Daoy (cell line): ENCODE data around the gene PPP1R14C. TPM values are rescaled to one million over a fixed set of nuclear protein-coding genes. Genes with fewer than 3 reads are reported as not detected.
A peak's percentile ranks its signal among the peaks of the same experiment; 100 is the strongest.

Source experiments
- DNase-seq: peaks from one replicate; pipeline ENCODE4 v3.0.0-alpha.2; 2015; ENCODE audit warnings: low read depth
- total RNA-seq: library from RNA; depleted of rRNA; stranded (reverse); fragments of >200 nt; shearing (Covaris generic); gene quantifications from 2 replicates; pipeline ENCODE4 v1.2.3, GENCODE V29; 2014

Gene PPP1R14C
- total RNA-seq, 1 experiment from 2014 or later, result 12.3 TPM

- no peak for DNase-seq
These were observed 53.2 kb downstream of the PPP1R14C start for GRCh38 chr6:150195996-150196417.

GRCh38 chr6:150196942-150197745 lies 54.3 kb downstream of the PPP1R14C start:
- no peak for DNase-seq

- DNase-seq, result no peak
These were observed 55.7 kb downstream of the PPP1R14C start for GRCh38 chr6:150198532-150198931.

DNA sequence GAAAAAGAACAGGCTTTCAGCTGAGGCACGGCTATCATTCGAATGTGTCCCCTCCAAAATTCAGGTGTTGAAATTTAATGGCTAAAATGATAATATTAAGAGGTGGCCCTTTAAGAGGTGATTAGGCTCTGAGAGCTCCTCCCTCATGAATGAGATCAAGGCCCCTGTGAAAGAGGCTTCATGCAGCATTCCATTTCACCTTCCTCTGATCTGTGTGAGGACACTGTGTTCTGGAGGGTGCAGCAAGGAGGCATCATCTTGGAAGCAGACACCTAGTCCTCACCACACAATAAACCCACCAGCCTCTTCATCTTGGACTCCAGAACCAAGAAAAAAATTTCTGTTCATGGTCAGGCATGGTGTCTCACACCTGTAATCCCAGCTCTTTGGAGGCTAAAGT lies 56.4 kb downstream of the PPP1R14C start:
- DNase-seq, result no peak

- no peak for DNase-seq
These were observed 57.7 kb downstream of the PPP1R14C start for GRCh38 chr6:150200428-150201100.

- no peak for DNase-seq
These were observed 58.4 kb downstream of the PPP1R14C start for GRCh38 chr6:150201285-150201684.

DNA sequence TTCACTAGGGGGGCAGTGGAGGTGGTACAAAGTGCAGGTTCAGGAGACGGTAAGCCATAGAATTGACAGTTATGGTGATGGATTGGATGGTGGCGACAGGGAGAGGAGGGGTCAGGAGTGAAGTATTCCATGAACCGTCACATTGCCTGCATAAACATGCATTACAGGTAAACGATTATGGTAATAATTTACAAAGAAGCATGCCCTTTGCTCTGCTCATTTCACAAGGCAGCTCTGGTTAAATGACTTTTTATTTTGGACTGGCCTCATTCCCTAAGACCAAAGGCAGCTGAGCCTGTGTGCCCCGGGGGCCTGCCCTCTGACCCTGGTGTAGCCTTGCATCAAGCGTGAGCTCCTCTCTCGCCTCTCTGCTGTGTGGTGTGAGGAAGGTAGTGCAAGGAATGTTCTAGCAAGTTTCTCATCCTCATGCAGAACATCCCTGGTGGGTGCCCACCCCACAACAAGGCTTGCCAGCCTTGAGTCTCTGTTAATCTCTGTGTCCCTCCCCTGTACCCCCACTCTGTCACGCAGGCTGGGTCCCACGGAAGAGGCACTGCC lies 59.0 kb downstream of the PPP1R14C start:
- no peak for DNase-seq

DNA sequence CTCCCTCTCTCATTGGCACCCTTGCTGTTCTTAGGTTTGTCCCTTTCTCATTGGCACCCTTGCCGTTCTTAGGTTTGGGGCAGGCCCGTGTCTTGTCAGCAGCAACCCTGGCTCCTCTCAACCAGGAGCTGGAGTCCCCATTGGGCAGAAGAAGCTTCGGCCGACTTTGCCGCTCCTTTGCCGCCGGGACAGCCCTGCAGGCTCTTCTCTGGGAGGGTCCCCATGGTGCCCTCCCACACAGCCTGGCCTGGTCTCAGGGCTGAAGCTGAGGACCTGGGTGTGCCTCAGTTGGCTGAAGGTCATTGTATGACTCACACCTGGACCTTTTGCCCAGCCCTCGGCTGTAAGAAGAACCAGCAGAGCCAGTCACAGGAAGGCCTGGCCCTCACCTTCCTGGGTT lies 59.6 kb downstream of the PPP1R14C start:
- peak; percentile 42 for DNase-seq

GRCh38 chr6:150202934-150203333 lies 60.1 kb downstream of the PPP1R14C start:
- no peak for DNase-seq

- no peak for DNase-seq
These were observed 60.5 kb downstream of the PPP1R14C start for GRCh38 chr6:150203378-150203777.

- DNase-seq, result no peak
These were observed 61.2 kb downstream of the PPP1R14C start for GRCh38 chr6:150203871-150204545.

- no peak for DNase-seq
These were observed 62.0 kb downstream of the PPP1R14C start for GRCh38 chr6:150204705-150205472.

DNA sequence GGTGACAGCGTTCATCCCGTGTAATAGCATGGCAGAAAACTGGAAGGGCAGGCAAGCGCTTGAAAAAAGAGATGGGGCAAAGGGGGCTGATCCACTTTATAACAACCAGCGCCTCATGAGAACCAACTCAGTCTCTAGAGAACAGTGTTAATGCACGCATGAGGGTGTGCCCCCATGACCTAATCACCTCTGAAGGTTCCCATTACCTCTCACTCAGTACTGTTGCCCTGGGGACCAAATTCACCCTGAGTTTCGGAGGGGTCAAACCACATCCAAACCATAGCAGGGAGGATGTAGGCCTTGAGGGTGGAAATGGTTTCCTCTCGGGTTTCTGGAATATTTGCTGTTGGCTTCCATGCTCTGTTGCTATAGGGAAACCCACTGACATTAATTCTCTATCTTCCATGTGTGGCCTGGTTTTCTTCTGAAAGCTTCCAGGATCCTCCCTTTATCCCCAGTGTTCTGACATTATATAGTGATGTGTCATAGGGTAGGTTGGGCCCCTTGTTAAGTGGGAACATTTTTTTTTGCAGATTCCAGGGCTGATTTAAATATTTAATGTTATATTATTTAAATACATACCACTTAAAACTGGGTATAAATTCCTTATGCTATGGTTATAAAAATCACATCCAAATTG lies 65.2 kb downstream of the PPP1R14C start:
- DNase-seq, result peak; percentile 84

DNA sequence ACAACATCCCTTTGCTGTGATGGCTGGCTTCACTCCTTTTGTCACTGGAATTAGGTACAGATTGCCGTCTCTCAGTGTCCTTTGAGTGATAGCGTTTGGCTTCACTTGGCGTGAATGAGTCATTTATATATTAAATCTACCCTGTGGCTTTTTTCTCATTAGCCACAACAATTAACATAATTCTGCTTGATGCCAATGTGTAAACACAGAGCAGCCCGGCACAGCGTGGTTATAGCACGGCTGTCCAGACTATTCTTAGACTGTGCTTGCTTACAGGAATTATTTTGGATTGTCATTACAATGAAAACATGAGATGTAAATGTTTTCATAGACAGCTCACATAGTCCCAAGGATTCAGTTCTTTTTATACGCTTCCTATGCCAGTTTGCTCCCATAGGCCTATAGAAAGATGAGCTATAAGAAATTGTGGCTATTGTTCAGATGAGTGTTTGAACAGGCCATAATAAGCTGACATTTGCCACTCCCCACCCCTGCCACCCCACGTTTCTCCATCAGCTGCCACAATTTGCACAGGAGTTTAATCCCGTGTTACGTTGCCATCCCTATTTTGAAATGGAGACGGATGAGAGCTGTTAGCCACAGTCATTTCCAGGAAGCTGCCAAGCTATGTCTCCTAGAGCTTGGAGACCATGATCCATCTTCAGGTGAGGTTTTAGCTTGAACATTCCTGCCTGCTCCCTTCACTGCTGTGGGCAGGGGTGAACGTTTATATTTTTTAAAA lies 65.9 kb downstream of the PPP1R14C start:
- peak; percentile 51 for DNase-seq

DNA sequence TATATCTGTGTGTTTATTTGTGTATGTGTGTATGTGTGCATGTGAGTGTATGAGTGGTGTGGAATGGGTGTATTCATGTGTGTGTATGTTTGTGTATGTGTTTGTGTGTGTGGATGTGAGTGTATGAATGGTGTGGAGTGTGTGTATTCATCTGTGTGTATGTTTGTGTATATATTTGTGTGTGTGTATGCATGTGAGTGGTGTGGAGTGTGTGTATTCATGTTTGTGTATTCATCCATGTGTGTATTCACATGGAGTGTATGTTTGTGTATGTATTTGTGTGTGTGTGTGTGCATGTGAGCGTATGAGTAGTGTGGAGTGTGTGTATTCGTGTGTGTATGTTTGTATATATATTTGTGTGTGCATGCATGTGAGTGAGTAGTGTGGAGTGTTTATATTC lies 66.6 kb downstream of the PPP1R14C start:
- no peak for DNase-seq

- DNase-seq, result peak; percentile 77
These were observed 69.1 kb downstream of the PPP1R14C start for GRCh38 chr6:150211700-150212511.

- DNase-seq, result no peak
These were observed 69.9 kb downstream of the PPP1R14C start for GRCh38 chr6:150212778-150213177.

DNA sequence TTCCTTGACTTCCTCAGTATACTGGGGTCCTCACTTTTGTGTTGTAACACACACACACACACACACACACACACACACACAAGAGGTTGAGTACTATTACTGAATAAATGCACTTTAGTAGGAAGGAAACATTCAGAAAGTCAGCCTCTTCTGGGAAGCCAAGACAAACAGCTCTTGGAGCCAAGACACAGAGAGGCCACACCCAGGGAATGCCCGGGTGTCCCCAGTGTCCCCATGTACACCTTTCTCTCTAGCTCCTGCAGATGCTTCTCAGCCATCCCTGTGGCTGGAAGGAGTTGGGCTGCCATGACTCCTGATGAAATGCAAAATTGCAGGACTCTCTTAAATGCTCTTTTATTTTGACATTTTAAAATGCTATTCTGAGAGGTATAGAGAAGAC lies 70.5 kb downstream of the PPP1R14C start:
- DNase-seq, result no peak

GRCh38 chr6:150214310-150214709 lies 71.5 kb downstream of the PPP1R14C start:
- no peak for DNase-seq
